ENCODE results near the gene MARCHF6.

Gene MARCHF6, protein sequence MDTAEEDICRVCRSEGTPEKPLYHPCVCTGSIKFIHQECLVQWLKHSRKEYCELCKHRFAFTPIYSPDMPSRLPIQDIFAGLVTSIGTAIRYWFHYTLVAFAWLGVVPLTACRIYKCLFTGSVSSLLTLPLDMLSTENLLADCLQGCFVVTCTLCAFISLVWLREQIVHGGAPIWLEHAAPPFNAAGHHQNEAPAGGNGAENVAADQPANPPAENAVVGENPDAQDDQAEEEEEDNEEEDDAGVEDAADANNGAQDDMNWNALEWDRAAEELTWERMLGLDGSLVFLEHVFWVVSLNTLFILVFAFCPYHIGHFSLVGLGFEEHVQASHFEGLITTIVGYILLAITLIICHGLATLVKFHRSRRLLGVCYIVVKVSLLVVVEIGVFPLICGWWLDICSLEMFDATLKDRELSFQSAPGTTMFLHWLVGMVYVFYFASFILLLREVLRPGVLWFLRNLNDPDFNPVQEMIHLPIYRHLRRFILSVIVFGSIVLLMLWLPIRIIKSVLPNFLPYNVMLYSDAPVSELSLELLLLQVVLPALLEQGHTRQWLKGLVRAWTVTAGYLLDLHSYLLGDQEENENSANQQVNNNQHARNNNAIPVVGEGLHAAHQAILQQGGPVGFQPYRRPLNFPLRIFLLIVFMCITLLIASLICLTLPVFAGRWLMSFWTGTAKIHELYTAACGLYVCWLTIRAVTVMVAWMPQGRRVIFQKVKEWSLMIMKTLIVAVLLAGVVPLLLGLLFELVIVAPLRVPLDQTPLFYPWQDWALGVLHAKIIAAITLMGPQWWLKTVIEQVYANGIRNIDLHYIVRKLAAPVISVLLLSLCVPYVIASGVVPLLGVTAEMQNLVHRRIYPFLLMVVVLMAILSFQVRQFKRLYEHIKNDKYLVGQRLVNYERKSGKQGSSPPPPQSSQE

DNA sequence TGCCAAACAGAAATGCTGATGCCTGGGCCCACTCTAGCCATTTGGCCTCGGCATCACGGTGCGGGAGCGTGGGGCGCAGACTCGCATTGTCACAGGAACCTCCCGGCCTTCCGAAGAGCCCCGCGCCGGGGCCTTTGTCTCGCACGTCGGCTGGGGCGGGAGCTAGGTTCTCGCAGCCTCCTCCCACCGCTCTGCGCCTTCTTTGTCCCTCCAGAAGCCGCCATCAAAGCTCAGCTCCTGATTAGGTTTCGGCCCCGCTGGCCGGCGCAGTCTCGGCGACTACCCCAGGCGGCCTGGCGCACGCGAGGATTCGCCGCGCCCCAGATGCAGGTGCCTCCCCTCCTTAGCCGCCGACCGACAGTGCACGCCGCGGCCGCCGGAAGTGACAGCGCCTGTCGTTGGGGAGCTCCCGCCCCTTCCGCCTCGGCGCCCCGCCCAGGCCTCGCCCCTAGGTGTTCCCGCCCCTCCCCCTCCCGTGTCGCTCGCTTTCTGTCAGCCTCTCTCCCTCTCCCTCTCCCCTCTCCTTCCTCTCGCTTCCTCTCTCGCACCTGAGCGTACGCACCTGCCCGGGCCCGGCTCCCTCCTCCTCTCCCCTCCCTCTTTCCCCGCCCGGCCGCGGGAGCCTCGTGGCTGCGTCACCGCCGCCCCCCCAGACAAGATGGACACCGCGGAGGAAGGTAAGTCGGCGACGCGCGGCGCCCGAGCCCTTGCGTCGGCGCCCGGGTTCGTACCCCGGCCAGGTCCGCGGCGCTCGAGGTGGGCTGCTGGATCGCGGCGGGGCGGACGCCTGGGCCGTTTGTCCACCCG lies at the start of gene MARCHF6:
Gene MARCHF6 (plus strand): TSS at position 455 of the 807 bp plus-strand sequence. CDS start 204 bp downstream, at position 659.
- DNase-seq = peak; percentile 86

DNA sequence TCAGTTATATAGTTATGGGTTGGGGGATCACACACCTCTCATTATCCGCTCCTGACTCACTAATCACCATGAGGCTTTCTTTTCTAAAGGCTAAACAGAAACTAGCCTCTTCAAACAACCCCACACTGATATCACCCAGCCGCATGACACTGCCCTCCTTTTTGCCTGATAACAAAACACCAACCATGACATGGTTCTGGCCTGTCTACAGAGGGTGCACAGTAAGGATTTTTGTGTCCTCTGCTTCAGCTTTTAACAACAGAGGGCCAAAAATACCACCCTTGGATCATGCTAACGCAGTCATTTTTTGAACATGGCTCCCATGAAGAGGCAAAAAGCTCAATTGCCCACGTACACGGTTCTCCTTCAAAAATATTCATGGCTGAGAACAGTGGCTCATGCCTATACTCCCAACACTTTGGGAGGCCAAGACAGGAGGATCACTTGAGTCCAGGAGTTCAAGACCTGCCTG lies 49.8 kb upstream of the MARCHF6 start:
- no peak for DNase-seq

DNA sequence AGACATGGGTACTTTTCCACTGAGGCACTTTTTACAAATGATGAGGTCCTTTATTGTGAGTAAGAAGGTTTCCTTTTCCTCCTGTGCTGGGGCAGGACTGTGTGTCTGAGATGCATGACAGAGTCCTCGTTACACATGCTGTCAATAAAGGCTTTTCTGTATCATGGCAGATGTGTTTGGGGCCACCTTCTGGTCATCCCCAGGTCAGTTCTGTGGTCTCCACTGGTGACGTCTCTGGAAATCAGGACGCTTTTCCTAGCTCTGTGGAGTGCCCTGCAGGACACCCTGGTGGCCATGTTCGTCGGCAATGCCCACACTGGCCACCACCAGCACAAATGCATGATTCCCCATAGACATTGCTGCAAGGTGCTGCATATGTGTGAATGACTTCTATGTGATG lies 48.6 kb upstream of the MARCHF6 start:
- DNase-seq = no peak

DNA sequence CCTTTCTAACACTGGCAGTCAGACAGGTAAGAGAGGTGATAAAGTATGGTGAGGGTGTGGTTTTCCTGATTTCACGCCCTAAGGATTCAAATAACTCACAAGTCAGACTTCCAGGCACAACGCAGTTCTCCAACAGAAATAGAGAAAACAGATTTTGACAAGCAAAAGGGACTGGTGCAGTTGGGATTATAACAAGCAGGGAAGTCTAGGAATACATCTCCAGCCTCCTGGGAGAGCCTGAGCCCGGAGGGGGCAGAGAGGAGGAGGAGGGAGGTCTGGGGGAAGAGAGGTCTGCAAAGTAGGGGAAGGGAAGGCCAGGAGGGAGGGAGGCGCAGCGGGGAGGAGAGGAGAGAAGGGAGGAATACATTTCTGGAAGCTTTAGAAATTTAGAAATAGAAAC lies 47.4 kb upstream of the MARCHF6 start:
- no peak for DNase-seq

DNA sequence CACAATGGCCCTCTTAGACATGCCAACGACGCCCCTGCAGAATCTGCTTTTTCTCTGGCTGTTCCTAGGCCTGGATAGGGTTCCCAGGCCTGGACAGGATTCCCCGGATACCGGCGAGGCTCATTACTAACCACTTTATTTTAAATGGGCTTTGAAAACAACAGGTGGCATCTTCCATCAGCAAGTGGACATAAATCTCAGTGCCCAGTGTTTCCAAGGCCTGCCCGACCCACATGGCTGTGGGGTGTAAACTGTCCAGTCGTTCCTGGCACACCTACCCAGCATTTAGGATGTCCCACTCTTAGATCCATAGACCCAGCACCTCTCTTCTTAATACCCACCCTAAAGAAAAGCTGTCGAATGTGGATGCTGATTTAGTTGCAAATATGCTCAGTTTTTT lies 46.7 kb upstream of the MARCHF6 start:
- no peak for DNase-seq

DNA sequence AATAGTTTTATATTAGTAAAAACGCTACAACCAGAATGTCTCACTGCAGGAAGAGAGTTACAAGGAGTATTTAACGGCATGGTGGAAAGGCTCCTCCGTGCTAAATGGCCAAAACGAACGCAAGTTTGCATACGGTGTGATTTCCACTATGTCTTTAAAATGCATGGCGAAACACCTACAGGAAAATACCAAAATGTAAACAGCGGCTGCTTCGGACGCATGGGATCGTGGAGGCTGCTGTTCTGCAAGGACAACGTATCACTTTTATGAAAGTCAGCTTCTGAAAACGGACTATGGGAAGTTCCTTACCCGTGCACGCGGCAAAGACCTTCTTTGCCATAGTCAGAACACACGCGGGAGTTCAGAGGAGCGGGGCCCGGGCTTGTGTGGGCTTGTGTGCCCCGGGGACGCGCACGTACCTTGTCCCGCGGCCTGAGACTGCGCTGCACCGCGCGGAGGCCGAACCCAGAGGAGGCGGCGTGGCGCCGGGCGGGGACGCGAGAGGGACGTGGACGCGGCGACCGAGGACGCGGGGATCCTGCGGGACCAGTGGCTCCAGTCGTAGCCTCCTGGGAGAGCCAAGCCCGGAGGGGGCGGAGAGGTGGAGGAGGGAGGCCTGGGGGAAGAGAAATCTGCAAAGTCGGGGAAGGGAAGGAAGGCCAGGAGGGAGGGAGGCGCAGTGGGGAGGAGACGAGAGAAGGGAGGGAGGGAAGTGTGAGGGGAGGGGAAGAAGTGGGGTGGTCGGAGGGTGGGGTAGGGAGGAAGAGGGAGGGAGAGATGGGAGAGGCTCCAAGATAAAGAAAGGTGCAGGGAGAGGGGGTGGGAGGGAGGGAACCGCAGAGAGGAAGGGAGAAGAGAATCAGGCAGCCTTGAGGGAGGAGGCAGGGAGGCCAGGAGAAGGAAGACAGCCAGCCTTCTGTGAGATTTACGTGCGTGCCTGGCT lies 46.0 kb upstream of the MARCHF6 start, which contains the start of gene CMBL:
Gene CMBL (minus strand): TSS at position 697 of the 943 bp plus-strand sequence. CDS start 17,140 bp downstream, outside the sequence.
- no peak for DNase-seq

DNA sequence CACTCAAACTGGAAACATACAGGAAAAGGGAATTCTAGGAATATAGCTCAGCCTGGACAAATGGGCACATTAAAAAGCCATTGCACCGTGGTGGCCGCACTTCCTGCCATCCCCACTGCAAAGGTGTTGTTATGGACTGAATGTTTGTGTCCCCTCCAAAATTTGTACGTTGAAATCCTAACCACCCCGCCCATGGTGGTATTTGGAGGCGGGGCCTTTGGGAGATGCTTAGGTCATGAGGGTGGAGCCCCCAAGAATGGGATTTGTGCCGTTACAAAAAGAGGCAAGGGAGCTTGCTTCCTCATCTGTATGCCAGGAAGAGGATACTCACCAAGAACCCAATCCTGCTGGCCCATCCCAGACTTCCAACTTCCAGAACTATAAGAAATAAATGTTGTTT lies 44.7 kb upstream of the MARCHF6 start:
- no peak for DNase-seq

DNA sequence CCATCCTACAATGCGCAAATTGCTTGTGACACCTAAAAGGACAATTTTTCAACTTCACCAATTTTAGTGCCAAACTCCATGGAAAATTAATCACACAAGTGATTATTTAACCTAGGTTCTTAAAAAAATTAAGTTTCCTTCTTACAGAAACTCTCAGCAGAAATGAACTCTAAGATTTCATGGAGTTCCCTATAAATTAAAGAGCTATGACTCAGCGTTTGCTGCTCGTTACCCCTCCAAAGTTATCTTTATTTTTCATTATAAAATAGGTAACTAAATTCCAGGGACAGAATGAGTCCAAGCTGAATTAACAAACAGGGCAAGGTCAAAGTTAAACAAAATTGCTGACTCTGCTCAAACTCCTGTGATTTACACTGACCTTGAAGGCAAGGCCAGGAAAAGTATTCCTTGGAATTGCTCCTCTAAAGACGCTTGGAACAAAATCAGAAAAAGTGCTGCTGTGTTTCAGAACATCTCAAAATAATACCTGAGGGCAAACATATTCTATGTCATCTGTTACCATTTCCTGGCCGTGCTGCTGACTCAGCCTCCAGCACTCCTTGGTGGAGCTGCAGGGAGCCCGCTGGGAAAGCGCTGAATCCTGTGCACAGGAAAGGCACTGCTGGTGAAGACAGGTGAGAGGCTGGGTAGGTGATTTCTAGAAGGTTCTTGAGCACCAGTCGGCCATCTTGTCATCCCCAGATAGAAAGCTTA lies 43.3 kb upstream of the MARCHF6 start:
- DNase-seq = peak; percentile 90

DNA sequence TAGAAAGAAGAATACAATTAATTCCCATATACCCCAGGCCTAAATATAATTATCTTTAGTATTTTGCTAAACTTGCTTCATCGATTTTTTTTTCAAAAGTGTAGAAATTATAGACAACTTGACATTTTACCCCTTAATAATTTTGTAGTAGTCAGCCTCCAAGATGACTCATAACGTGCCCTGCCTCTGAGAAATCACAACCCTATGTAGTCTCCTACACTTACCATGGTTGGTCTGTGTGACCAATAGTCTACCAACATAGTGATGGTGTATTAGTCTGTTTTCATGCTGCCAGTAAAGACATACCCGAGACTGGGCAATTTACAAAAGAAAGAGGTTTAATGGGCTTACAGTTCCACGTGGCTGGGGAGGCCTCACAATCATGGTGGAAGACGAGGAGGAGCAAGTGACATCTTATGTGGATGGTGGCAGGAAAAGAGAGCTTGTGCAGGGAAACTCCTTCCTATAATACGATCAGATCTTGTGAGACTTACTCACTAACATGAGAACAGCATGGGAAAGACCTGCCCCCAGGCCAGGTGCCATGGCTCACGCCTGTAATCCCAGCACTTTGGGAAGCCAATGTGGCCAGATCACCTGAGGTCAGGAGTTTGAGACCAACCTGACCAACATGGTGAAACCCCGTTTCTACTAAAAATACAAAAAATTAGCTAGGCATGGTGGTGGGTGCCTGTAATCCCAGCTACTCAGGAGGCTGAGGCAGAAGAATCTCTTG lies 42.5 kb upstream of the MARCHF6 start:
- DNase-seq = peak; percentile 45

DNA sequence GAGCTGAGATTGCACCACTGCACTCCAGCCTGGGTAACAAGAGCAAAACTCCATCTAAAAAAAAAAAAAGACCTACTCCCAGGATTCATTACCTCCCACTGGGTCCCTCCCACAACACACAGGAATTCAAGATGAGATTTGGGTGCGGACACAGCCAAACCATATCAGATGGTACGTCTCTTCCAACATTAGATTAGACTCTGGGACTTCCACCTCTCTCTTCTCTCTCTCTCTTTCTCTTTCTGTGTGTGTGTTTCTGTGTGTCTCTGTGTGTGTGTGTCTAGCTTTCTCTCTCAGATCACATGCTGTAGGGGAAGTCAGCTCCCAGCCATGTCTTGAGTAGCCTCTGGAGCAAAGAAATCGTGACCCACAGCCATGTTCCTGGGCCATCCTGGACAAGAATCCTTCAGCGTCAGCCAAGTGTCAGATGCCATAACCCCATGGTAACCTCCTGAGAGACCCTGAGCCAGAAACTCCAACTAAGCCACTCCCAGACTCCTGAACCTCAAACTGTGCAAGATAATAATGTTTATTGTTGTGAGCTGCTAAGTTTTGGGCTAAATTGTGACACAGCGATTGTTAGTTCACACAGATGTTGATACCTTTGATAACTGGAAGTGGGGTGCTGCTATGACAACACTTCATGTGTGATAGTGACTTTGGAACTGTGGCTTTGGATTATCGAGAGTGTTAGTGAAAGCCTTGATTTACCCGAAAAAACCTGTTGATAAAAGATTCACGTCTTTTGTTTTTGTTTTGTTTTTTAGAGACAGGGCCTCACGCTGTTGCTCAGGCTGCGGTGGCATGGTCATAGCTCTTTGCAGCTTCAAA lies 41.7 kb upstream of the MARCHF6 start:
- DNase-seq = no peak

DNA sequence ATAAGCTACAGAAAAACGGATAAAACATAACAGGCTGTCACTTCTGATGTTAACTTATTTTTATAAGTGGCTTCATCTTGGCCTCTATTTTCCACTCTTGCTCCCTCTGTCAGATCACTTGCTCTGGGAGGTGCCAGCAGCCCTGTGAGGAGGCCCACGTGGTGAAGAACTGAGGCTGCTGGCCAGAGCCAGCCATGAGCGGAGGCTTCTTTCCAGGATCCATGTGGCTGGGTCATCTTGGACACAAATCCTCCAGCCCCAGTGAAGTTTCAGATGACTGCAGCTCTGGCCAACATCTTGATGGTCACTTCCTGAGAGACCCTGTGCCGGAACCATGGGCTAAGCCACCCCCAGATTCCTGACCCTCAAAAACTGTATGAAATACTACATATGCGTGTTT lies 38.3 kb upstream of the MARCHF6 start:
- DNase-seq = no peak

DNA sequence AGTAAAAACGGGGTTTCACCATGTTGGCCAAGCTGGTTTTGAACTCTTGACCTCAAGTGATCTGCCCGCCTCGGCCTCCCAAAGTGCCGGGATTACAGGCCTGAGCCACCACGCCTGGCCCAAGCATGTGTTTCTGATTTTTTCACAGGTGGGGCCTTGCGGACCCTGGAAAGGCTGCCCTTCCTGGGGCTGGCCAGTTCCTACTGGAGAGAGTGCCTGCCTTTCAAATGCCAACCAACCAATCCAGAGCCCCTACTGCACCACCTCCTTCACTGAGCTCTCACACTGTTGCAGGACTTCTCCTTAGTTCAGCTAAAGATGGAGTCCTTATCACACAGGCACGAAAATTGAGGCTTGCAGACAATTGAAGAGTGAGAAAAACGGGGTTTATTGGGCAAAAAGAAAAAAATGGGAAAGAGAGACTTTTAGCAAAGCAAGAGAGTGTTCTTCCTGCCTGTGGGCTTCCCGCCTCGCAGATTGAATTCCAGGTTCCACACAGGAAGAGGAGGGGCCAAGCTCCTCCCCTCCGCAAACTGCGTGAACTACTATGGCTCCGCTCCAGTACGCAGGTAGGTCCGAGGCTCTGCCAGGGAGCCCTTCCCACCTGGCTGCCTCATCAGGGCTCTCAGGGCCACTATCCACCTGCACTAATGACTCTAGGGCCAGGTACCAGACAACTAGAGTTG lies 37.5 kb upstream of the MARCHF6 start:
- no peak for DNase-seq

DNA sequence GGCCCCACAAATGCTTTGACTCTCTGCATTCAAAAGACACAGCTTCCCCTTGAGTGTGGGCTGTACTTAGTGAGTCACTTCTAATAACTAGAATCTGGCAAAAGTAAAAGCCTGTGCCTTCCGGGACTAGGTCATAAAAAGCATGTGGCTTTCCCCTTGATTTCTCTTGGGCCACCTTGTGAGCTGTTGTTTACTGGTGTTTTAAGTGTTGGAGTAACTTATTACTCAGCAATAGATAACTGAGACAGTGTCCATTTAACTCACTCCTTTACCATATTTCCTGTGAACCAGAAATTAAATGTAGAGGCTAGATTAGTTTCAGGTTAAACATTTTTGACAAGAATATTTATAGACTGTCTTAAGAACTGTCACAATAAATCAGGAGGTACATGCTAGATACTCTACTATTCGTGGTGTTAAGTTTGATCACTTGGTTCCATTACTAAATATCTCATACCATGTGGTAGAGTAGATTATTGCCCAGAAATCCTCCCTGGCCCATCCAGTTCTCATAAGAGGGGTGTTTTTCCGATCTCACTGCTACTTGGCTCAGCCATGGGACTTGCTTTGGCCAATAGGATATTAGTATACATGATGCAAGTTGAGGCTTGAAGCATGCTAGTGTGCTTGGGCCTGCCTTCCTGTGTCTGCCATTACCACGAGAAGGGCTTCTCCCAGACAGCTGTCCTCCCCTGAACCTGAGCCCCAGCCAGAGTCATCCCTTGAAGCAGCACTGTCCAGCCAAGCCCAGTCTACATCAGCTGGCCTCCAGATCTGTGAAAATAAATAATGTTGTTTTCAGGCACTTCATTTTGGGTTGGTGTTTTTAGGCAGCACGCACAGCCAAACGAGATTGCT lies 35.4 kb upstream of the MARCHF6 start:
- no peak for DNase-seq

DNA sequence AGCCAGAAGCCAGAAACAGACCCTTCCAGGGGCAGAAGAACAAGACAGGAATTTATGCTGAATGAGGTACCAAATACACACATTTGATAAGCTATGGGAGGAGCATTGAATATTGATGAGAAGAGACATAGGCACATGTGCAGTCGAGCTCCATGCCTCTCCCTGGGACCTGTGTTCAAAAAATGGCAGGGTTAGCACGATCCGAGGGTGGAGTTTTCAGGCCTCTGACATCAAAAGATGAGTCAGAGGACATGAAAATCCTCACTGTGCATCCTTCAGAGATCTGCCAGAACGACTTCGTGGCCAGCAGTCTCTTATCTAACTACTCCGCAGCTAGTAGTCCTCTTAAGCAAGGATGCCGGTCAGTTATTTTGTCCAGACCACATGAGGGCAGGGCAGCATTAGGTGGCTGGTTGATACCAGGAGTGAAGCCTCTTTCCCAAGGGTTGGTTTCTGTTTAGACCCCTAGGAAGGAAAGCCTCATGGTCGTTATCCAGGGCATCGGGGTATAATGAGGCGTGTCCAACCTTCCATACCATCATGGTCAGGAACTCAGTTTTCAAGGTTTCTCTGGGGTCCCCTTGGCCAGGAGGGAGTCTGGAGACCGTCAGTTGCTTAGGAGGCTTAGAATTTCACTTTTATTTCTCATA lies 34.2 kb upstream of the MARCHF6 start:
- peak; percentile 18 for DNase-seq

DNA sequence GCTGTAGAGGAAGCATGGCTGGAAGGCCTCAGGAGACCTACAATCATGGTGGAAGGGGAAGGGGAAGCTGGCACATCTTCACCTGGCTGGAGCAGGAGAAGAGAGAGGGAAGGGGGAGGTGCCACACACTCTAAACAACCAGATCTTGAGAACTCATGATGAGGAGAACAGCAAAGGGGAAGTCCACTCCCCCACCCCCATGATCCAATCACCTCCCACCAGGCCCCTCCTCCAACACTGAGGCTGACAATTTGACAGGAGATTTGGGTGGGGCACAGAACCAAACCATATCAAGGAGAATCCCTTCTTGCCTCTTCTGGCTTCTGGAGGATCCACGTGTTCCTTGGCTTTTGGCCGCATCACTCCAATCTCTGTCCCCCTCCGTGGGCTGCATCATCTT lies 32.7 kb upstream of the MARCHF6 start:
- DNase-seq = no peak

DNA sequence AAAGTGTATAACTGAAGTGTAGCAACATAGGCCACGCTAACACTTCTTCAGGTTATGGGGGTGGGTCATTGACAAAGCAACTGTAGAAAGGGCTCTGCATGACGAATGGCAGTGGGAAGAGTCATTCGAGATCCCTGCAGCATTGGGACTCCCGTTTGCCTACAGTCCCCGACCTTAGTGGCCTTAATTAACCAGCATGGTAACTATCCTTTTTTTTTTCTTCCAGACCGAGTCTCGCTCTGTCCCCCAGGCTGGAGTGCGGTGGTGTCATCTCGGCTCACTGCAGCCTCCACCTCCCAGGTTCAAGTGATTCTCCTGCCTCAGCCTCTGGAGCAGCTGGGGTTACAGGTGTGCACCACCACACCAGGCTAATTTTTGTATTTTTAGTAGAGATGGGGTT lies 31.6 kb upstream of the MARCHF6 start:
- no peak for DNase-seq
